Hematopoietic multipotent progenitor cell treated with erythropoietin and hydrocortisone succinate and interleukin-3 and kit ligand, for 15 days (in vitro differentiated cells): ENCODE measurements around the gene KRT2.
A peak's percentile ranks its signal among the peaks of the same experiment; 100 is the strongest.

ENCODE experiments used
- DNase-seq: peaks from one replicate; pipeline ENCODE4 v3.0.0-alpha.2; 2015; ENCODE audit warnings: low spot score

Gene KRT2

GRCh38 chr12:52615208-52615868 lies 36.7 kb downstream of the KRT2 start:
- no peak for DNase-seq

DNA sequence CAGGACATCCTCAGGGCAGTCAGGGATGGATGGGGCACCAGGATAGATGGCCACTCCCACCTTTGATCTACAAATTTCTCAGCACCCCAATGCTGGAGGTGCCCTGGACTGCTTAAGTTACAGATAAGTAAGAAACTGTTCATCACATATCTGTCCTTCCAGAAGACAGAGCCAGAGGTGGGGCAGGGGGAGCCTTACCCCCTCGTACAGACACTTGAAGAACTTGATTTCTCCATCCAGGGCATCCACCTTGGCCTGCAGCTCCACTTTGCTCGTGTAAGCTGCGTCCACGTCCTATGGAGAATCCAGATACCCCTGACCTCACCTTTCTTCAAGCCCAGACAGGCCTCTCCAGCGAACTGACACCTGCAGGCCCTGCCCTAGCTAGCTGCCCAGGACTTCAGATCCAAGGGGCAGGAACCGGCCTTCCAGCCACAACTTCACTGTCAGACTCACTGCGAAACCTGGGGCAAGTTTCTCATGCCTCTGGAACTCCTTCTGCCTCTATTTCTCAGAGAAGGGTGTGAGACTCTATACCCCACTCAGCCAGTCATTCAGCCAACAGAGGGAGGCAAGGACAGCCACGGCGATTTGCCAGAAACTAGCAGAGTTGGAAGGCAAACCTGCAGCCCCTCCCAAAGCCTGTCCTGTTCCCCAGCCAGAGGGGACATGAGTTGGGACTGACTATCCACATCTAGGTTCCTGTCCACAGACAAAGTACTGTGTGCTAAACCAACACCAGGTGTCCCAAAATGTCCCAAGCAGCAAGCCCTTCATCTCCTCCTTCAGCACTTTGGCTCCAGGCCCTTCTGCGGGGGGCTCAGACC lies 37.4 kb downstream of the KRT2 start:
- no peak for DNase-seq

DNA sequence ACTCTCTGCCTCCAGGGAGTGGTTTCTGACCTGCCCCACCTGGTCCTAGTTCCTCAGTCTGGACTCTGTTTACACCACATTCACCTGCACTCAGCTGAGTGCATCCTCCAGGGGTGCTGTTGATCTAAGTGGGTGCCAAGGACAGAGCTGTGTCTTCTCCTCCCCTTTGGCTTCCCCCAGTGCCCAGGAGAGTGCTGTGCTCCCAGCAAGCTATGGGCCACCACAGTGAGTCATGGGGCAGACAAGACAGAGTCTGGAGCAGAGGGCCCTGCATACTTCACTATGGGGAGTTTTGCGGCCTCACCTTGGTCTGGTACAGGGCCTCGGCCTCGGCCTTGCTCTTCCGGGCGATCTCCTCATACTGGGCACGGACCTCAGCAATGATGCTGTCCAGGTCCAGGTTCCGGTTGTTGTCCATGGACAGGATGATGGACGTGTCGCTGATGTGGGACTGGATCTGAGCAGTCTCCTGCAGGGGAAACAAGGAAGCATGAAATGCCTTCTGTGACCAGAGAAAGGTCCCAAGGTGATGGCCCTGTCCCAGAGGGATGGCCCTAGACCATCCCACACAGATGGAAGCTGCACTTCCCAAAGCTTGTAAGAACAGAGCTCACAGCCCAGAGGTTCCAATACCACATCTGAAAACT lies 38.5 kb downstream of the KRT2 start:
- DNase-seq, result peak; percentile 14

GRCh38 chr12:52612431-52613383 lies 39.3 kb downstream of the KRT2 start:
- DNase-seq, result no peak

- no peak for DNase-seq
These were observed 40.9 kb downstream of the KRT2 start for GRCh38 chr12:52611080-52611468.

- no peak for DNase-seq
These were observed 43.0 kb downstream of the KRT2 start for GRCh38 chr12:52608826-52609630.

DNA sequence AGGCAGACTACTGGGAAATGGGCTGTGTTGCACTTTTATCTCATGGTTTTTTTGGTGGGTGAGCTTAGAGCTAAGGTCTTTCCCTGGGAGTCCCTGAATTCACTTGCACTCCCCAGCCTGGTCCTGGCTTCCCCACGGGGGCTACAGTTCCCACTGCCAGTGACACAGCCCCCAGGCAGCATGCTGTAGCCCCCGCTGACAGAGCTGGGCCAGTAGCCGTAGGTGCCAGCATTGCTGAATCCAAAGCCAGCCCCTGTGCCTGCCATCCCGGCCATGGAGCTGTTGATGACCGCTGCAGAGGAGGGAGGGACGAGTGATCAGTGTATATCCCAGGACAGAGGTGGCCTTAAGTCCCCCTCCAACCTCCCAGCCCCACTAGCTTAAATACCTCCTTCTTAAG lies 43.9 kb downstream of the KRT2 start:
- DNase-seq, result no peak

DNA sequence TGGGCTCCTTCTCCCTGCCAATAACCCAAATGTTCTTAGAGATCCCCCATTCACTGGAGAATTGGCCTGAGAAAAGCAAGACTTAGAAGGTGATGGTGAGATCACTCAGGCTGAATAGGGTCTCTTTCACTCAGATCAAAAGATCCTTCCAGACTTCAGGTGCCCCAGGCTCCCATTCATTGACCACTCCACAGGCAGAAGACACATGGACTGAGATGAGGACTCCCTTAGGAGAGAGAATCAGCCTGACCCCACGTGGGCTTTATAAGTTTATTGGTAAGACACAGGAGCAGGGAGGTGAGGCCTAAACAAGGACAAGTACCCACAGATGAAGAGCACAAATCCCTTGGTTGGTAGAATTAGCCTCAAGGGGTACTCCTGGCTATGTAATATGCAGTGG lies 44.7 kb downstream of the KRT2 start:
- DNase-seq, result no peak

DNA sequence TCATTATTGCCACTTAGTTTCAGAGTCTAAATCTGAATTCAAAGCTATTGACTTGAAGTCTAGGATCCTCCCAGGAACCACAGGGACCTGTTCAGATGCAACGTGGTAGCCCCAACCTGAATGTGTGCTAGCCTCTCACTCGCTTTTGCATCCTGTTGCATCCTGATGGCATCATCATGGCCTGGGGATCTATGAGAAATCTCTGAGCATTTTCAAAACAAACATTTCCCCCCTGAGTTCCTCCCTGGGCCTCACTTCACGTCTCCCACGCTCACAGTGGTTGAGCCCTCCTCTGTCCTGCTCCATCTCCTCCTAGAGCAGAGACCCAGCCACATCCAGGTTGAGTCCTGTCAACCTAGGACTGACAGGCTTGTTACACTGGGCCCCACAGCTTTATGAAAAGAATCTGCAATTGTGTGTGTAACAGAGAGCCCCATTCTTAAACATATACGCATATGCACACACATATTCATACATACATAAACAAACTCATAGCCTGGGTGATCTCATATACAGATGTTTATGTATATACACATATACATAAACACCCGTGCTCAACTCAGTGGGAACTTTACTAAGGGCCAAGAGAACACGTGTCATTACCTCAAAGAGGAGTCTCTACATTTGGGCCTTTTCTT lies 45.3 kb downstream of the KRT2 start:
- DNase-seq, result no peak

DNA sequence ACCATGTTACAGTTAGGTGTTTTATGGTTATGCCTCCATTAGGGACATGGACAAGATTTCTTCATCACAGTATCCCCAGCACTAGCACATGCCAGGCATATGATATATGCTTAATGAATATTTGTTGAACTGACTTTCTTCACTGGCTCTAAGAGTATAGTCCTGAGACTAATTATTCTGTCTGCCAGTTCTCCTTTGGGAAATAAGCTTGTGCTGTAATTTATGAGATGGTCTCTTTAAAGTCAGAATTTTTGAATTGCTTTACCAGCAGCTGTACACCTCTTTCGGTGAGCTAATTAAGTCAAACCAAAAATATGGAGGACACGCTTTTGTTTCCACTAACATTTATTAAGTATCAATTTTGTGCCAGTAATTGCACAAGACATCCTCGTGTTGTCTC lies 45.9 kb downstream of the KRT2 start:
- DNase-seq, result no peak

DNA sequence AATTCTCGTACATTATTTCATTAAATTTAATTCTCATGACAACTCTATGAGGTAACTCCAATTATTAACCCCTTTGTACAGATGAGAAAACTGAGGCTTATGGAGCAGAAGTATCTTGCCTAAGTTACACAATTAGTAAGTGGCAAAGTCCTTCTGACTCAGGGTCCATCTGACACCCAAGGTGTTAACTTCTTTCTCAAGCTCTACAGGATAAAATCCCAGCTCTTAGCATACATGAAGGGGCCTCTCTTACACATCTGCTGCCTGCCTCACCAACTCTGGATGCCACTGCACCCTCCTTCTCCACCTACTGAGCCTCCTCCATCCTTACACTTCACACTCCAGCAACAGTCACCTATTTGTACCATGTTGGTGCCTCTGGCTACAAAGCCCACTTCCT lies 46.5 kb downstream of the KRT2 start:
- no peak for DNase-seq

GRCh38 chr12:52604859-52605258 lies 47.2 kb downstream of the KRT2 start:
- DNase-seq, result no peak

DNA sequence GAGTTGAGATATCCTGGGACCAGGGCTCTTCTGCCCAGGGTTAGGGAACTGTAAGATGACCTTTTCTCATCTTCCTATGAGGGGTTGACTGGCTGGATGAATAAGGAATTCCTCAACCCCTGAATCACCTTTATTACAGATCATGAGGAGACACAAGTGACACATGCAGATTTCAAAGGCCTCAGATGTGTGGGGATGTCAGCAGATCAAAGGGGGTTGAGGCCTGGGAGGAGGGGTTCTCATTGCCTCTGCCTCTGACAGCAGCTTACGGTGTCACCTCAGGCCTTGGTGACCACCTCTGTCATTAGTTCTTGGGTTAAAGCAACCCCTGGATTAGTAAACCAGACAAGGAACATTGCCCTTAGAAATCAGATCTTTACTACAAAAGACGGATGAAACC lies 48.7 kb downstream of the KRT2 start:
- DNase-seq, result no peak

DNA sequence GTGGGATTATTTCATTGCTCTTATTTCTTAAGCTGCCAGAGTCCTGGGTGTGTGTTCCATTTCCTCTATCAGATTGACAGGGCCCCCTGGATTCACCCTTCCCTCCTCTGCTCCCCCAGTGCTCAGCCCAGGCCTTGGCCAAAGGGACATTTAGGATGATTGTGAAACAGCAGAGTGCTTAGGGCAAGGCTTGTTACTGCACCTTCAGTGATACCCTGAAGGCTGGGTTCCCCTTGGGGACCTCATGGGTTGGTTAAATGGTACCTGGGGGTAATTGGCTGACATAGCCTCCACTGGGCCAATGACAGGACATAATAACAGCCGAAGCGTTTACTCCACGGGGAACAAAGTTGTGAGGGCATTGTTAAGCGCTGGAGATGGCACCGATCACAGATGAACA lies 49.5 kb downstream of the KRT2 start:
- no peak for DNase-seq

- DNase-seq, result no peak
These were observed 50.3 kb downstream of the KRT2 start for GRCh38 chr12:52601671-52602070.

GRCh38 chr12:52600941-52601481 lies 51.0 kb downstream of the KRT2 start, which contains the start of gene KRT72:
Gene KRT72, minus strand, starts transcription at chr12:52601463. Its CDS starts 11 bp downstream, at chr12:52601452.
- no peak for DNase-seq

GRCh38 chr12:52600475-52600874 lies 51.5 kb downstream of the KRT2 start:
- DNase-seq, result no peak

DNA sequence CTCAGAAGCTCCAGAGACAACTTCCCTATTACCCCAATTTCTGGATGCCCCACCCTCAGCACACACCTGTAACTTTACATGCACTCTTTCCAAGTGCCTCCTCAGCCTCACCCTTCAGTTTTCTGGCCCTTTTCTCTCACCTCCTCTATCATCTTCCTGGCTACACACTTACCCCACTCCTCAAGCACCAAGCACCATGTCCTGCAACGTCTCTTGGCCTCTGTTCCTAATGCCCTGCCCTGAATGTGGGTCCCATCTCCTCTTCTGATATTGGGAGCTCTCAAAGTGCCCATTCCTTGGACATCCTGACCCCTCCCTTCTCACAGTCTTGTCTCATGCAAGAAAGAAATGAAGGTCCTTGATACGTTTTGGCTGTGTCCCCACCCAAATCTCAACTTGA lies 51.9 kb downstream of the KRT2 start:
- no peak for DNase-seq

GRCh38 chr12:52598966-52599365 lies 53.0 kb downstream of the KRT2 start:
- DNase-seq, result no peak
